Activated CD4-positive, alpha-beta T cell treated with anti-CD3 and anti-CD28 coated beads, Interleukin-2, amount 50 U/mL, for 4 hours (primary cell): ENCODE data around the gene E2F8.

Source experiments
- DNase-seq, 2 experiments: peaks; one replicate each; pipeline ENCODE4 v3.0.0-alpha.2; 2020

E2F8 gene

DNA sequence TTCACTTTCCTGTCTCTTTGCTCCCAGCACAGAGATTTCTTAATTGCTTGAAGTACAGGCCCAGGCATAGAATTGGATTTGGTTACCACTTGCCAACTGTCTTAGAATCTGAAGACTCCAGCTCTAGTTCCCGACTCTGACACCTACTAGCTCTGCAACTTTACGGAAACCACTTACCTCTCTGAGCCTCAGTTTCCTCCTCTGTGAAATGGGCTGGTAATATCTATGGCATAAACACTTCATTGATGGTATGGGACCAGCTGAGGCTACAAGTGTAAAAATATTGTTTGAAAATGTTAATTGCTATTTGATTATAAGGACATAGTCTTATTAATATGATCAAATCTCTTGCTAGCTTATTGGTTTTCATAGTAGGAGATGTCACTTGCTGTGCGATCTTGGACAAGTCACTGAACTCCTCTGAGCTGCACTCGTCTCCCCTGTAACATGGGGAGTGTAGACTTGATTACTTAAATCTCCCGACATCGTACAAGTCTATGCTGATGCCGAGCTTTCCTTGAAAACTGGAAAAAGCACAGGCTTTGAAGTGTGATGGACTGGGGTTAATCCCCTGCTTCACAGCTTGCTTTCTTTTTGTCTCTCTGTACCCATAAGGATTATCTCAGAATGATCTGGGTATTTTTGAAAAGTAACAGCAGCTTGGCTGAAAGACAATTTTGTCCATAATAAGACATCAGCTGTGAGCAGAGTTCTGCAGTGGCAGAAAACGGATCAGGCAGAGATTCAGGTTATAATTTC is 11.8 kb upstream of the E2F8 start:
- DNase-seq = no peak

GRCh38 chr11:19251577-19251976 is 10.8 kb upstream of the E2F8 start:
- DNase-seq = no peak

DNA sequence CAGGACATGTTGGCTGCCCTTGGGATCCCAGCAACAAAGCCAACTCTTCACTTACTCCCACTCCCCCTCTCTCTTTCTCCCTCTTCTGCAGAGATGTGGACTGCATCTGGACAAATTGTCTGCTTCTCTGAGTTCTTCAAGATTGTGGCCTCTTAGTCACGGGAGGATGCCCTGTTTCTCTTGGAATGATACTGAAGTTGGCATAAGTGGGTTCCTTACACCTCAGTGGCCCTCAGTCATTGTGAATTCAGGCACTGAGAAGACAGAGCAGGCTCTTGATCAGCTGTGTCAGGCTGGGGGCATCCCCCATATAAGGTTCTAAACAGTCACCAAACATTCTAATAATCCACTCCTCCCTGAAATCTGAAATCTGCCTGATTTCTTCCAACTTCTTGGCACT is 6.1 kb upstream of the E2F8 start:
- no peak for DNase-seq

GRCh38 chr11:19245351-19245750 is 4.6 kb upstream of the E2F8 start:
- DNase-seq = no peak

- no peak for DNase-seq
Measured at GRCh38 chr11:19244621-19245020, 3.9 kb upstream of the E2F8 start.

DNA sequence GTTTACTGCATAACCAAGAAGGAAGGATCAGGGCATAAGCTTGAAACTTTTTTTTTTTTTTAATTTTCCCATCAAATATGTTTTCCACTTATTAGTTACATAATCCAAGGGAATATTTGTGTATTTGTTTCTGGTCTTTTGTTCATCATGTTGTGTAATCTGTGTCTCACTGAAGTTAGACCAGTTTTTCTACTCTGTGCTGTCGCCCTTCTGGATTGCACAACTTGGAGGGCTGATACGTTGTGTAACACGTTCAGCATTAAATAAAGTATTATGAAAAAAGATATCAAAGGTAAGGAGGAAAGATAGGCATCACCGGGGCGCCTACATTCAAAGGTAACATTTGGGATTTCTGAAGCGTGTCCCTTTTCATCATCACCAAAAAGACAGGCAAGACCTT is 3.3 kb upstream of the E2F8 start:
- no peak for DNase-seq

GRCh38 chr11:19243613-19244012 is 2.9 kb upstream of the E2F8 start:
- DNase-seq = no peak

GRCh38 chr11:19243143-19243542 is 2.4 kb upstream of the E2F8 start:
- DNase-seq = no peak

- no peak for DNase-seq
Measured at GRCh38 chr11:19242179-19242932, 1.6 kb upstream of the E2F8 start.

- DNase-seq = no peak
Measured at GRCh38 chr11:19241260-19242178, 774 bp upstream of the E2F8 start.

- no peak for DNase-seq
Measured at GRCh38 chr11:19239039-19239438, 1.7 kb downstream of the E2F8 start.

- no peak for DNase-seq
Measured at GRCh38 chr11:19237813-19238212, 2.9 kb downstream of the E2F8 start.

- no peak for DNase-seq
Measured at GRCh38 chr11:19237381-19237780, 3.4 kb downstream of the E2F8 start.

- DNase-seq = no peak
Measured at GRCh38 chr11:19234231-19234817, 6.4 kb downstream of the E2F8 start.

DNA sequence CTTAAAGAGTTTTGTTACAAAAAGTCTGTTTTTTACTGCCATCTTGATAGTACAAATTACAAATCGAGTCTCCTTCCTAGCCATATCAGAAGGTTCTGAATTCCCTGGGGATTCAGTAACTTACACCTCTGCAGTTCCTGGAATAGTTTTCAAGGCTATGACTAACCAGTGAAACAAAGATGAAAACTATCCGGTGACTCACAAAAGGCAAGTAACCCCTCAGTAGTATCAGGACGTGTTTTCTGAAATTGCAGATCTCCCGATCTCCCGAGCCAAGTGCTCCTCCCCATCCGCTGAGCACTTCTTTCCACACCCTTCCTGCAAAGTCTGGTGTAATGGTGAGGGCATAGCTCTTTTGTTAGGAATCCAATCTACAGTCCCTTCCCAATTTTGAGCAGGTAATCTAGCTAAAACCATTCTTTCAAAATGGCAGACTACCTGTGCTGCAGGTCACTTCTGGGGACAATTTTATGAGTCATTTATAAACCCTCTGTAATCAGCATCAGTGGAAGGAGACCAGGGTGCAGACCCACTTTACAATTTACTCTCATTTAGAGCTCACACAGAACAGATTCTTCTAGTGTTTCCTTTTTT is 7.7 kb downstream of the E2F8 start:
- no peak for DNase-seq

DNA sequence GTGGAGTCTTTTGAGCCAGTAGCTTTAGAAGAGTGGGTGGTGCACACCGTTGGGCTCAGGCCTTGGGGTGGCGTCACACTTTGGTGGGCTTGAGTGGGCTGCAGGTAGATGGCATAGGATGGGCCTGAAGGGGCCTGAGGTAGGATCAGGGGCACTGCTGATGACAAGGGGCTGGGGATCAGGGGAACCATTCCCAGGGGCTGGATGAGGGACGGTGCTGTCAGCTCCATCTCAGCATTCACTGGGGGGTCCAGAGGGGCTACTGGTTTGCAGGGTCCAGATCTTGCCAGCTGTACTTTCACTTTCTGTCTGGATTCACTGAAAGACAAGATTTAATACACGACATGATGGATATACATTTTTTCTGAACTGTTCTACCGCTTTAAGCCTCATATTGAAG is 11.1 kb downstream of the E2F8 start:
- DNase-seq = no peak

GRCh38 chr11:19228968-19229367 is 11.8 kb downstream of the E2F8 start:
- no peak for DNase-seq

DNA sequence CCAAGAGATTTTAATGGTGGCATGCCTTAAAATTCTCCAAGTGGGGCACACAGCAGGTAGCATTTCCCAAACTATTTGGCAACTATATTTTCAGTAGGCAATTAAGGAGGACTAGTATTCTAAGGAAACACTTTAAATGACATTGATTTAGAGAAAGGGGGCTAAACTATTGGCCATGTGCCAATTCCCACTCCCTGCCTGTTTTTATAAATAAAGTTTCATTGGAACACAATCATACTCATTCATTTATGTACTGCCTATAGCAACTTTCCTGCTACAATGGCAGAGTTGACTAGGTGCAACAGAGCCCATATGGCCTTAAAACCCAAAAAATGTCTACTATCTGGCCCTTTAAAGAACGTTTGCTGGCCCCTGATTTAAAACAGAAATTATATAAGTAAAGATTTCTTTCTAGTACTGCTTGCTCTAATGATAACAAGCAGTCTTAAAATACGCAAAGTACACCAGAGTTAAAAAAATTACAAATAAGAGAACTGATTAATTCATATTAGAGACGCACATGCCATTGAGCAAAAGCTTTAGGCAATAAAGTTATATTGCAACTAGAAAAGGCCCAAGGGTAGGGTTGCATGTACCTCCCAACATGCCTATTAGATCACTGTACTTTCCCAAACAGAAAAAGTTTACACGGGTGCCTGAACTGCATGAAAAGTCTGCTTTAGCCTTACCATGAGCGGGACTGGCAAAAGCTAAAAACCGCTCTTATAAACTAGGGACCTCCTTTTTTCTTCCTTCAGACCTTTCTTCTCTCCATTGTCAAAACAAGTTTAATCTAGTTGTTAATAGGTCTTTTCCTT is 14.2 kb downstream of the E2F8 start:
- DNase-seq = no peak

DNA sequence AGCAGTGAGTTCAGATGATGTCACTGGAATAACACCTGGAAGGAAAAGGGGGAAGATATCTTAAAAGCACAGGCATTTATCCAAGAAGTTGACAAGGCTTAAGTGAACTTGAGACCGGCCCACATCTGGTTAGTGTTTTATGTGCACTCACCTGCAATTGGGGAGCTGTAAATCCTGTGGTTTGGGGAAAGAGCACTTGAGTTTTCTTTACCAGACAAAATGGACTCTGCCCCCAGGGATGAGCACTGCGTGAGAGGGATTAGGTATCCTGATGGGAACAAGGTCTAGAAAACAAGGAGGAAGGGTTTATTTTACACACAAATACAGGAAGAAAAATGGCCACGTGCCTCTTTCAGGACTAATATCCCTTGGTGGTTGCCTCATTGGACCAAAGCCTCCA is 15.2 kb downstream of the E2F8 start:
- DNase-seq = no peak

- DNase-seq = no peak
Measured at GRCh38 chr11:19225123-19225522, 15.6 kb downstream of the E2F8 start.

DNA sequence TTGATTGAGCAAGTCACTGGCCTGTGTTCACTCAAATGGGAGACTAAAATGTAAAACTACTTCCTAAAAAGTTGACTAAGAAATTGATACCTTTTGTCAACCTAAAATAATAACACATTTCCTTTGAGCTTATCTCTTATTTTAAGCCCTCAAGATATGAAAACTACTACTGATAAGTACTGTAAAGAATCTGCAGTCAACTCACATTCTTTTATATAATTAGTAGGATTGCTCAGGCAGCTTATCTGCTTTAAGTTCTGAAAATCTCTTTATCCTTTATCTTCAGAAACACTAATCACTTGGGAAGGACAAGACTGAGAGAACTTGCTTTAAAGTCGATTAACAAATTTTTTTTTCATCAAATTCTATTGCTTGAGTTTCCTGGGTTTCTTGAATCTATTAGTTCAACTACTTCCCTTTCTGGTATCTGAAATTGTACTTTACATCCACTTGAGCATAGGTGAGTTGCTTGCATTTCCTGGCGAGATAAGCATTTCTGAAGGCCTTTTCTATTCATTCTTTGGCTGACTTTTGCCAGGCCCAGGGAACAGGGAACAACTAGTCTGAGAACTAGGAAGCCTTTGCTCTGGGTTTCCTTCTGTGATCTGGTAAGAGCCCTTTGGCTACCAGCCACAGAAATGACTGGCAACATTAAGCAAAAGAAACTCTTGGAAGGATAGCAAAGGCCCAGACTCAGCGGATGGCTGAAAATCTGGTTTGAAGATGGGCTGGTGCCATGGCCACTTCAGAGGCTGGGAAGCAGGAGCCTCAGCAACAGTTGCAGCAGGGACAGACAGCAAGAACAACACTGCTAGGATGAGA is 19.6 kb downstream of the E2F8 start:
- DNase-seq = no peak
